Measurements from ENCODE around the gene SAXO1. TPM values are rescaled to one million over a fixed set of nuclear protein-coding genes. Genes with fewer than 3 reads are reported as not detected.
A peak's percentile ranks its signal among the peaks of the same experiment; 100 is the strongest.
"Not testable (repeated sequence)": the region's sequence is repeated elsewhere in the genome, so short reads cannot be mapped to it uniquely, and the experiment has no call there.

The SAXO1 gene
- total RNA-seq, 1 donor: under 0.01 TPM

DNA sequence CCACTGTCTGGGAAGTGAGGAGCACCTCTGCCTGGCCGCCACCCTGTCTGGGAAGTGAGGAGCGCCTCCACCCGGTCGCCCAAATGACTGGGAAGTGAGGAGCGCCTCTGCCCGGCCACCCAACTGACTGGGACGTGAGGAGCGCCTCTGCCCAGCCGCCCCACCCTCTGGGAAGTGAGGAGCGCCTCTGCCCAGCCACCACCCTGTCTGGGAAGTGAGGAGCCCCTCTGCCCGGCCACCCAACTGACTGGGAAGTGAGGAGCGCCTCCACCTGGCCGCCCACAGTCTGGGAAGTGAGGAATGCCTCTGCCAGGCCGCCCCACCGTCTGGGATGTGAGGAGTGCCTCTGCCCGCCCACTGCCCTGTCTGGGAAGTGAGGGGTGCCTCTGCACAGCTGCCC, 32.9 kb downstream of the SAXO1 start:
- no peak for DNase-seq (ENCODE audit: low read depth in 2 of 3, low spot score in 2 of 3)

- no peak for DNase-seq (ENCODE audit: low read depth in 2 of 3, low spot score in 2 of 3)
Observed at GRCh38 chr9:18999173-18999785, 33.7 kb downstream of the SAXO1 start.

DNA sequence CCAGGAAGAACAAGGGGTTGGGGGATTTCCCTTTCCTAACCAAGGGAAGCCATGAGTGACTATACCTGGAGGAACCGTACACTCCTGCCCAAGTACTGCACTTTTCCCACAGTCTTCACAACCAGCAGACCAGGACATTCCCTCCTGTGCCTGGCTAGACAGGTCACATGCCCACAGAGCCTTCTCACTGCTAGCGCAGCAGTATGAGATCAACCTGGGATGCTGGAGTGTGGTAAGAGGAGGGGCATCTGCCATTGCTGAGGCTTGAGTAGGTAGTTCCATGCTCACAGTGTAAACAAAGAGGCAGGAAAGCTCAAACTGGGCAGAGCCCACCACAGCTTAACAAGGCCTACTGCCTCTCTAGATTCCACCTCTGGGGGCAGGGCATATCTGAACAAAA, 35.9 kb downstream of the SAXO1 start:
- no peak for DNase-seq (ENCODE audit: low read depth in 2 of 3, low spot score in 2 of 3)

DNA sequence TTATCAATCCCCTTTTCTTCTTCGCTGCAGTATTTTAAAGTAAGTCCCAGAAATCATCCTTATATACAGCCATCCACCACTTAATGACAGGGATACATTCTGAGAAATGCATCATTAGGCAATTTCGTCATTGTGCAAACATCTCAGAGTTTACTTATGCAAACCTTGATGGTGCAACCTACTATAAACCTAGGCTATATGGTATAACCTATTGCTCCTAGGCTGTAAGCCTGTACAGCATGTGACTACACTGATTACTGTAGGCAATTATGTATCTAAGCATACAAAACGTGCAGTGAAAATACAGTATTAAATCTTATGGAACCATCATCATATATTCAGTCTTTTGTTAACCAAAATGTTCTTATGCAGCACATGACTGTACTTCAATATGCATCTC, 36.8 kb downstream of the SAXO1 start:
- DNase-seq (ENCODE audit: low read depth in 2 of 3, low spot score in 2 of 3): no peak

GRCh38 chr9:18994263-18994916, 38.6 kb downstream of the SAXO1 start:
- DNase-seq (ENCODE audit: low read depth in 2 of 3, low spot score in 2 of 3): no peak

- not testable (repeated sequence) for DNase-seq (ENCODE audit: low read depth in 2 of 3, low spot score in 2 of 3)
Observed at GRCh38 chr9:18991197-18991596, 41.8 kb downstream of the SAXO1 start.

DNA sequence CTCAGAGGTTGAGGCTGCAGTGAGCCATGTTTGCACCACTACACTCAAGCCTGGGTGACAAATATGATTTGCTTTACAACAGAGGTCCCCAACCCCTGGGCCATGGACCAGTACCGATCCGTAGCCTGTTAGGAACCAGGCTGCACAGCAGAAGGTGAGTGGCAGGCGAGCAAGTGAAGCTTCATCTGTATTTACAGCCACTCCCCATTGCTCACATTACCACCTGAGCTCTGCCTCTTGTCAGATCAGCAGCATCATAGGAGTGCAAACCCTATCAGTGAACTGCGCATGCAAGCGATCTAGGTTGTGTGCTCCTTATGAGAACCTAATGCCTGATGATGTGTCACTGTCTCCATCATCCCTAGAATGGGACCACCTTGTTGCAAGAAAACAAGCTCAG, 42.5 kb downstream of the SAXO1 start:
- DNase-seq (ENCODE audit: low read depth in 2 of 3, low spot score in 2 of 3): no peak

- no peak for DNase-seq (ENCODE audit: low read depth in 2 of 3, low spot score in 2 of 3)
Observed at GRCh38 chr9:18989865-18990264, 43.1 kb downstream of the SAXO1 start.

GRCh38 chr9:18989097-18989496, 43.9 kb downstream of the SAXO1 start:
- DNase-seq (ENCODE audit: low read depth in 2 of 3, low spot score in 2 of 3): no peak

DNA sequence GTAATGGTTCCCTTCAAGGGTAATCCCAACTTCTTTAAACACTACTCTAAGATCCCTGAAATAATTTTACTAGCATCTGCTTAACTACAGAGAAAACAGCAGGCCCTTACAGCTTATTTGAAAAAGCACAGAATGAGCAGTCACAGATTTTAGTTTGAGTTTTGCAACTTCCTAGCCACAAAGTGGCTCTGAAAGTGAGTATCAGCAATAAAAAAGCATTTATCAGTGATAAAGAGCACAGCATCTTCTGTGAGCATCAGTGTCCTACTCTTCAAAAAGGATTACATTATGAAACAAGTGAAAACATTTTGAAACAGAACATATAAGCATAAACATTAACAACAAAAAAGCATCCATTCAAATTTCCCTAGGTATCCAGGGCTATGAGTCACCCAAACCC, 45.0 kb downstream of the SAXO1 start:
- DNase-seq (ENCODE audit: low read depth in 2 of 3, low spot score in 2 of 3): no peak

GRCh38 chr9:18985996-18986395, 47.0 kb downstream of the SAXO1 start:
- DNase-seq (ENCODE audit: low read depth in 2 of 3, low spot score in 2 of 3): no peak

GRCh38 chr9:18985464-18985951, 47.5 kb downstream of the SAXO1 start:
- no peak for DNase-seq (ENCODE audit: low read depth in 2 of 3, low spot score in 2 of 3)

DNA sequence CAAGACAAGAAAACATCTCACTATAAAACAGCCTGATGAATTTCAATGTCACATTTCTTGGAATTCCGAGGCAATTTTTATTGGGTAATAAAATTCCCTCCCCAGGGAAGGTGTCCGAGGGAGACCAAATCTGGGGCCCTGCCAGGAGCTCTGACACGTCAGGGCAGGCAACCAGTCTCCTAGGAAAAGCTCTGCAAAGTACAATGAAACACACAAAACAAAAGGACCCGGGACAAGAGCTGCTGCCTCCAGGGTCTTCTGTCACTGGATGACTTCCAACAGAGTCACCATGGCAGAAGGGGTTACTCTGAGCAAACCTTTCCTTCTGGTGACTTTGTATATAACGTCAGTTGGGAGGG, 50.8 kb downstream of the SAXO1 start:
- no peak for DNase-seq (ENCODE audit: low read depth in 2 of 3, low spot score in 2 of 3)

DNA sequence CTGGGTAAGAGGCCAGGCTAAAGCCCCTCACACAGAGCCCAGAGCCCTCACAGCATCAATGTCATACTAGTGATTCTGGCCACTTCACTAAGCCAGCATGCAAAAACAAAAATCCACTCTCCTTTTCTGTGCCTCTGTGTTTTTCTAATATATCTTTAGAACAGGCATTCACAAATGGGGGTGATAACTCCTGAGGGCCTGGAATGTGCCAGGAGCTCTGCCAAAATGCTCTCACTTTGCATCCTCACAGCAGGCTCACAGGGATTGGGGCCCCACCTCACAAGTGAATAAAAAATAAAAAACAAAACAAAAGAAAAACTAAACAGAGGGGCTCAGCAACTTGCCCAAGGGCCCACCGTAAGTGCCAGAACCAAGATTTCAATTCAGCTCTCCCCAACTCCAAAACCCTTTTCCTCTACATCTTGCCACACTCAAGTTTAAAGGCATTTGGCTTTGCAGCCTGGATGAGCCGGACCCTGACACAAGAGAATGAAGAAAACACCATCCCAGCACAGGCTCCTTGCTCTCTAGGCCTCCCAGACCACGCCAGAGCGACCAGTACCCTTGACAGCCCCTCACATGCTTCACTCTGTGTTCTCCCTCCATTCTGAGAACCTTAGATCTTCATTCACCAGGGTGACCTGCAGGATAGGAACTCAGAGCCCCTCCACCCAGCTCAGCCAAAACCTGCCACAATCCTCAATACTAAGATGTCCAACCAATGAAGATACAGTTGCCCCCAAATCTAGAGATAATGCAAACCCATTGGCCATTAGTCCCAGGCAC, 51.3 kb downstream of the SAXO1 start:
- no peak for DNase-seq (ENCODE audit: low read depth in 2 of 3, low spot score in 2 of 3)

GRCh38 chr9:18980189-18980588, 52.8 kb downstream of the SAXO1 start:
- DNase-seq (ENCODE audit: low read depth in 2 of 3, low spot score in 2 of 3): no peak

- no peak for DNase-seq (ENCODE audit: low read depth in 2 of 3, low spot score in 2 of 3)
Observed at GRCh38 chr9:18979367-18979766, 53.6 kb downstream of the SAXO1 start.

GRCh38 chr9:18978188-18978587, 54.8 kb downstream of the SAXO1 start:
- DNase-seq (ENCODE audit: low read depth in 2 of 3, low spot score in 2 of 3): no peak

- peak in 2 of 3 donors; percentile 1 to 32 for DNase-seq (ENCODE audit: low read depth in 2 of 3, low spot score in 2 of 3)
Observed at GRCh38 chr9:18976709-18977531, 56.1 kb downstream of the SAXO1 start.

DNA sequence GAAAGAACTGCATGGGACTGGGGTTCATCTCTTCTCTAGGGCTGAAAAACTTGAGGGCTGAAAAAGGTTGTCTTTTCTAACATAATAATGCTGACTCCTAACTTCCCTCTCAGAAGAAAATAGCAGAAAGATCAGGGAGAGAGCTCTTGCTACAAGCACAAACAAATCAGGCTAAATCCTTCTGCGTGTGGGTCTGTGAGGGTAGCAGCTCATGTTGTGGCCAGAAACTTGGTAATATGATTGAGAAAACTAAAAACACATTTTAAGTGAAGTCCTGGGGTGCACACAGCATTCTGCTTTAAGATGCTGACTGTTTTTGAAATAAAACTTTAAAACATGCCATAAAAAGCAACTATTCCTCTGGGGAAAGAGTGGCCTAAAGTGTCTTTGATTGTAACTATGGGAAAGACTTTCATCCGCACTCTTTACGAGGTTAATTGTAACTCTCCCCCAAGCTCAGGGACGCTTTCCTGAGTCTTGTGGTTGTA, 56.7 kb downstream of the SAXO1 start:
- DNase-seq (ENCODE audit: low read depth in 2 of 3, low spot score in 2 of 3): no peak

GRCh38 chr9:18973348-18973747, 59.7 kb downstream of the SAXO1 start:
- no peak for DNase-seq (ENCODE audit: low read depth in 2 of 3, low spot score in 2 of 3)

DNA sequence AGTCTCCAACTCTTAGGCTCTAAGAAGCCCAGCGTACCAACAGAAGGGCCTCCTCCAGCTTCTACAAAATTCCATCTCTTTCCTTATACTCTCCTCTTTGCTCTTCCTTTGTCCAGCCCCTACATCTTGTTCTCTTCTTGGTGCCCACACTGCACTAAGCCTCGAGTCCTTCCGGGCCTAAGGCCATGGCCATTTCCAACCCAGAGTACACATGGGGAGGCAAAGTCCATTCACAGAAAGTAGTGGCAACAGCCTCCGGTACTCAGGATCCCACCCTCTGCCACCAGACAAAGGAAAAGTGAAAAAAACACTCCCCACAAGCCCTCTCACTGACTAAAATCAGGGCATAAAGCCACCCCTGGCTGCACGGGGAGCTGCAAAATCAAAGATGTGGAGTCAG, 60.3 kb downstream of the SAXO1 start:
- DNase-seq (ENCODE audit: low read depth in 2 of 3, low spot score in 2 of 3): no peak
